HepG2 (cell line): ENCODE measurements around the gene VPS13D. TPM values are rescaled to one million over a fixed set of nuclear protein-coding genes. Genes with fewer than 3 reads are reported as not detected.
A peak's percentile ranks its signal among the peaks of the same experiment; 100 is the strongest.

ENCODE experiments used
- ATAD3A ChIP-seq: sonication (generic); formaldehyde crosslinking; IDR thresholded peaks from 2 replicates; pipeline ENCODE4 v1.4.0; 2020; ENCODE audit warnings: missing genetic modification reagents
- CHD2 ChIP-seq: IDR thresholded peaks from 2 replicates; pipeline ENCODE4 v1.6.1; 2011; ENCODE audit warnings: low read depth, low read length, improper control_type of control experiment
- DMTF1 ChIP-seq: sonication (generic); formaldehyde crosslinking; IDR thresholded peaks from 2 replicates; pipeline ENCODE4 v1.4.0; 2020; ENCODE audit warnings: mild to moderate bottlenecking, missing genetic modification reagents
- GZF1 ChIP-seq: sonication (generic); formaldehyde crosslinking; IDR thresholded peaks from 2 replicates; pipeline ENCODE4 v1.5.1; 2020; ENCODE audit warnings: mild to moderate bottlenecking, missing genetic modification reagents
- MYC ChIP-seq: sonication (generic); formaldehyde crosslinking; IDR thresholded peaks from 2 replicates; pipeline ENCODE4 v1.9.0; 2021; ENCODE audit warnings: missing genetic modification reagents, borderline replicate concordance
- SMAD1 ChIP-seq: sonication (generic); formaldehyde crosslinking; IDR thresholded peaks from 2 replicates; pipeline ENCODE4 v1.4.0; 2020; ENCODE audit warnings: missing genetic modification reagents, low read depth, mild to moderate bottlenecking, borderline replicate concordance
- SMAD9 ChIP-seq: sonication (generic); formaldehyde crosslinking; IDR thresholded peaks from 2 replicates; pipeline ENCODE4 v1.5.1; 2020; ENCODE audit warnings: mild to moderate bottlenecking, missing genetic modification reagents
- ZBED4 ChIP-seq: sonication (generic); formaldehyde crosslinking; IDR thresholded peaks from 2 replicates; pipeline ENCODE4 v1.4.0; 2020; ENCODE audit warnings: missing genetic modification reagents, borderline replicate concordance
- ZFP36L1 ChIP-seq: sonication (generic); formaldehyde crosslinking; IDR thresholded peaks from 2 replicates; pipeline ENCODE4 v1.8.0; 2022; ENCODE audit warnings: mild to moderate bottlenecking, missing genetic modification reagents, moderate library complexity
- ZFP36L2 ChIP-seq: sonication (generic); formaldehyde crosslinking; IDR thresholded peaks from 2 replicates; pipeline ENCODE4 v1.4.0; 2020; ENCODE audit warnings: missing genetic modification reagents
- ZNF446 ChIP-seq: sonication (generic); formaldehyde crosslinking; IDR thresholded peaks from 2 replicates; pipeline ENCODE4 v1.5.0; 2020; ENCODE audit warnings: mild to moderate bottlenecking, missing genetic modification reagents
- ZNF562 ChIP-seq: sonication (generic); formaldehyde crosslinking; IDR thresholded peaks from 2 replicates; pipeline ENCODE4 v1.8.0; 2022; ENCODE audit warnings: missing genetic modification reagents, borderline replicate concordance
- ZNF598 ChIP-seq: sonication (generic); formaldehyde crosslinking; IDR thresholded peaks from 2 replicates; pipeline ENCODE4 v1.5.1; 2020; ENCODE audit warnings: mild to moderate bottlenecking, missing genetic modification reagents, borderline replicate concordance
- ZNF615 ChIP-seq: sonication (generic); formaldehyde crosslinking; IDR thresholded peaks from 2 replicates; pipeline ENCODE4 v1.5.0; 2020; ENCODE audit warnings: mild to moderate bottlenecking, missing genetic modification reagents, borderline replicate concordance
- ZNF687 ChIP-seq: sonication (generic); formaldehyde crosslinking; IDR thresholded peaks from 2 replicates; pipeline ENCODE4 v1.5.1; 2020; ENCODE audit warnings: mild to moderate bottlenecking, missing genetic modification reagents, moderate library complexity
- ZNF691 ChIP-seq: sonication (generic); formaldehyde crosslinking; IDR thresholded peaks from 2 replicates; pipeline ENCODE4 v1.4.0; 2020; ENCODE audit warnings: missing genetic modification reagents, low read depth, mild to moderate bottlenecking, borderline replicate concordance
- ZNF784 ChIP-seq: sonication (generic); formaldehyde crosslinking; IDR thresholded peaks from 2 replicates; pipeline ENCODE4 v1.5.1; 2020; ENCODE audit warnings: missing genetic modification reagents, mild to moderate bottlenecking, borderline replicate concordance
- polyA plus RNA-seq, 8 experiments: library from polyadenylated mRNA; depleted of rRNA in 3 of 8; stranded (reverse) in 7 of 8; unstranded in 1 of 8; fragments of >200 nt; fragmentation: Illumina TruSeq in 4 of 8; extraction: Trizol in 4 of 8; gene quantifications; 2 replicates each; pipeline versions ENCODE4 v1.2.1 to v1.2.3, GENCODE V29; 2011 to 2016; ENCODE audit warnings: low read depth in 4 of 8, missing spikeins in 1 of 8, mixed read lengths in 1 of 8; ENCODE audit not compliant: insufficient read depth in 1 of 8
- total RNA-seq, 5 experiments: library from RNA; depleted of rRNA; stranded (reverse); fragments of >200 nt; fragmentation: Illumina TruSeq; extraction: Trizol; gene quantifications; 2 replicates each; pipeline ENCODE4 v1.2.3, GENCODE V29; 2016; ENCODE audit warnings: low read depth in 1 of 5

Gene VPS13D
- total and polyA plus RNA-seq, 2 of the 13 experiments (the other 11 are each of a cell fraction or from before 2014, with no cell fraction given): 8.6 to 13.9 TPM

GRCh38 chr1:12548973-12549459 is 319.2 kb downstream of the VPS13D start (continued):
- TF ChIP-seq DMTF1 (no peak), ZBED4 (no peak), ATAD3A (CRISPR knock-in tag) (no peak), ZNF784 (CRISPR knock-in tag) (no peak), ZNF687 (CRISPR knock-in tag) (peak; percentile 91), SMAD1 (CRISPR knock-in tag) (peak; percentile 20; the same call in 1 of the 2 replicates), MYC (CRISPR knock-in tag) (peak; percentile 46; the same call in 1 of the 2 replicates), ZFP36L2 (no peak), ZNF562 (CRISPR knock-in tag) (no peak), ZNF598 (CRISPR knock-in tag) (no peak), CHD2 (no peak), ZFP36L1 (CRISPR knock-in tag) (no peak), ZNF615 (CRISPR knock-in tag) (no peak), GZF1 (CRISPR knock-in tag) (no peak), ZNF446 (CRISPR knock-in tag) (no peak), ZNF691 (CRISPR knock-in tag) (no peak), SMAD9 (no peak)
